Epithelial cell of proximal tubule (primary cell): ENCODE data around the gene PDS5B. TPM values are rescaled to one million over a fixed set of nuclear protein-coding genes. Genes with fewer than 3 reads are reported as not detected.
"Not testable (repeated sequence)": the region's sequence is repeated elsewhere in the genome, so short reads cannot be mapped to it uniquely, and the experiment has no call there.

Source experiments
- DNase-seq: peaks from one replicate; pipeline ENCODE4 v3.0.0-alpha.2; 2011; ENCODE audit warnings: low read depth
- H3K4me3 ChIP-seq: 2 replicates; pipeline ENCODE4 v1.5.1; 2011; ENCODE audit warnings: low read depth, mild to moderate bottlenecking, low read length
- total RNA-seq: library from RNA; depleted of rRNA; stranded (reverse); fragments of >200 nt; gene quantifications from 2 replicates; pipeline ENCODE4 v1.2.3, GENCODE V29; 2015
- TF ChIP-seq, protein P1 (sequence below): conservative IDR thresholded peaks from 2 replicates; pipeline ENCODE4 v1.5.1; 2012; ENCODE audit warnings: low read depth, mild to moderate bottlenecking, low read length

Gene PDS5B
- total RNA-seq, 1 donor from 2014 or later, result 13.9 TPM

DNA sequence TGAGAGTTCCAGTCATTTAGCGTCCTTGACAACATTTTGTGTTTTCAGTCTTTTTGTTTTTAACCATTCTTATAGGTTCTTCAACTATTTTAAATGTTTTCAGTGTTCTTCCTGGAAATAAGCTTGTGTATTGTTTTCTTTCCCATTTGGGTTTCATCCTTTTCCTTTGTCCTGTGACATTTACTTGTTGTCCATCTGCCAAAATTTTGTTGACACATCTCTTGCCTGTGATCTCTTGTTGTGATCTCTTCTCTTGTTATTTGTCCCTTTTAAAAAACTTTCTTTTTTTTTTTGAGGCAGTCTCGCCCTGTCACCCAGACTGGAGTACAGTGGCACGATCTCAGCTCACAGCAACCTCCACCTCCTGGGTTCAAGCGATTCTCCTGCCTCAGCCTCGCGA, 96.5 kb downstream of the PDS5B start:
- no peak overlapping the region for H3K4me3 ChIP-seq
- no peak for DNase-seq
- TF ChIP-seq, protein P1, sequence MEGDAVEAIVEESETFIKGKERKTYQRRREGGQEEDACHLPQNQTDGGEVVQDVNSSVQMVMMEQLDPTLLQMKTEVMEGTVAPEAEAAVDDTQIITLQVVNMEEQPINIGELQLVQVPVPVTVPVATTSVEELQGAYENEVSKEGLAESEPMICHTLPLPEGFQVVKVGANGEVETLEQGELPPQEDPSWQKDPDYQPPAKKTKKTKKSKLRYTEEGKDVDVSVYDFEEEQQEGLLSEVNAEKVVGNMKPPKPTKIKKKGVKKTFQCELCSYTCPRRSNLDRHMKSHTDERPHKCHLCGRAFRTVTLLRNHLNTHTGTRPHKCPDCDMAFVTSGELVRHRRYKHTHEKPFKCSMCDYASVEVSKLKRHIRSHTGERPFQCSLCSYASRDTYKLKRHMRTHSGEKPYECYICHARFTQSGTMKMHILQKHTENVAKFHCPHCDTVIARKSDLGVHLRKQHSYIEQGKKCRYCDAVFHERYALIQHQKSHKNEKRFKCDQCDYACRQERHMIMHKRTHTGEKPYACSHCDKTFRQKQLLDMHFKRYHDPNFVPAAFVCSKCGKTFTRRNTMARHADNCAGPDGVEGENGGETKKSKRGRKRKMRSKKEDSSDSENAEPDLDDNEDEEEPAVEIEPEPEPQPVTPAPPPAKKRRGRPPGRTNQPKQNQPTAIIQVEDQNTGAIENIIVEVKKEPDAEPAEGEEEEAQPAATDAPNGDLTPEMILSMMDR, result no peak

DNA sequence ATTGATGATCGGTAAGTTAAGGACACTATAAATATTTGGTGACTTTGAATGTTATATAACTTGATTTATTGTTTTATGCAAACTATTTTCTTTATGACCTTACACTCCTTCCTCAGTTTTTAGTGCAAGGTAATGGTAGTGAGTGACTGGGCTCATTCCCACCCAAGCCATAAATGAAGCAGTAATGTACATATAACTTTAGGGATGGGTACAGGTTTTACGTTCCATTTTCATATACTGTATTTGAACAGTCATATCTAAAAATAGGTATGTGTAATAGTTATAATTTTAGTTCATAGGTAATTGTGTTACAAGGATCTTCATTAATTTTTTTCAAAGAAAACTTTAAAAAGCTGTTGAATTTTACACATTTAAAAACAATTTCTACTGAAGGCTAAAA, 101.0 kb downstream of the PDS5B start:
- TF ChIP-seq, protein P1, result no peak
- no peak for DNase-seq
- no peak overlapping the region for H3K4me3 ChIP-seq

DNA sequence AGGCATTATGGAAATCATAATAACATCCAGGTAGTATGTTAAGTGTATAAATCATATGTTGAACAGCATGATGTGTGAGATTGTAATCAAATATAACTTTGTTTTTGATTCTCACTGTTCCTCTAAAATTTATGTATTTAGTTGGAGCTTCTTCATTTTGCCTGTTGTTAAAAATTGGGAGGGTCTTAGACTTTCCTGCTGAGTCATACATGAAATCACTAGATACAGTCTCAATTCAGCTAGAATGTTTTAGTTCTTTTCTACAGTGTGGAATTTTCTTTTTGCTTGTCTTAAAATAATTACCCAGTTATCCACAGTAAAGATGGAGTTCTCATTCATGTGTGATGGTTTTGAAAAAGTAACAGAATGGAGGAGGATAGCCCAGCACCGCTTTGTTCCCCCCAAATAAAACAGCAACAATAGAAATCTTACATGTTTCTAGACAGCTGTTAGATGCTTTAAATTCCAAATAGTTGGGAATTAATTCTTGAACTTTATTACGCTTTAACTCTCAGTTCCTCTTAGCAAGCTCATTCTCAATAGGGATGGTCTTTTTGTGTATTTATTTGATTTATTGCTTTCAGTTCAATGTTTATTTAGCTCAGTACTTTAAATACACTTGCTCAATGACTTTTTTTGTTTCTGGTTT, 109.5 kb downstream of the PDS5B start:
- TF ChIP-seq, protein P1, result no peak

DNA sequence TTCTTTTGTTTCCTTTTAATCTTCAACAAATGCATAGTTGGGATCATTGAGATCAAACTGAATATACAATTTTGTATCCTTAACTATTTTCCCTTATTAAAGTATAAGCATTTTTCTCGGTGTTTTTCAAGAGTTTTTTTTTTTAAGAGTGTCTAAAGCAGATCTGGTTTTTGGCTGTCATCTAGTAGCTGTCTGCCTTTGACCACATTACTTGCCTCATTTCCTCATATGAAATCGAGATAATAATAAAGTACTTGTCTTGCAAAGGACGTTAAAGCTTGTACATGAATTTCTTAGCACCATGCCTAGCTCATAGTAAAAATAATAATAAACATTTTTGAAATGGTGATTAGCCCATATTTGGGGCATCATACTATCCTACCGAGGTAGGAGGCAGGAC, 121.2 kb downstream of the PDS5B start:
- TF ChIP-seq, protein P1, result no peak
- no peak for DNase-seq
- no peak overlapping the region for H3K4me3 ChIP-seq

More for the DNA sequence above, 109.5 kb downstream of the PDS5B start:
- no peak overlapping the region for H3K4me3 ChIP-seq
- DNase-seq, result no peak

DNA sequence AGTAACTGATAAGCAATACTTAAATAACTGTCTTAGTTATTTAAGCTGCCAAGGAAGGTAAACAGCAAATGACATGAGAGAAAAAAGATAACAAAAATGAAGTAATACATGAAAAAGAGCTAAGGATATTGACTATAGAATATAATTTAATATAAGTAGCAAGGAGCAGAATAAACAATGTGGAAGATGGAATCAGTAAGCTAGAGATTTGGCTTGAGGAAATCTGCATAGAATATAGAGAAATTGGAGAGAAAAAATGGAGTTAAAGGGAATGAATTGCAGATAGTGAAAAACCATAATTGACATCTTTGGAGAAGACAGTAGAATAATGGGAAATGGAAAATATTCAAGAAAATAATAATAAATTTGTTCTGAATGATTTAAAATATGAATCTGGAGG, 127.1 kb downstream of the PDS5B start:
- TF ChIP-seq, protein P1, result no peak
- no peak overlapping the region for H3K4me3 ChIP-seq
- DNase-seq, result no peak

DNA sequence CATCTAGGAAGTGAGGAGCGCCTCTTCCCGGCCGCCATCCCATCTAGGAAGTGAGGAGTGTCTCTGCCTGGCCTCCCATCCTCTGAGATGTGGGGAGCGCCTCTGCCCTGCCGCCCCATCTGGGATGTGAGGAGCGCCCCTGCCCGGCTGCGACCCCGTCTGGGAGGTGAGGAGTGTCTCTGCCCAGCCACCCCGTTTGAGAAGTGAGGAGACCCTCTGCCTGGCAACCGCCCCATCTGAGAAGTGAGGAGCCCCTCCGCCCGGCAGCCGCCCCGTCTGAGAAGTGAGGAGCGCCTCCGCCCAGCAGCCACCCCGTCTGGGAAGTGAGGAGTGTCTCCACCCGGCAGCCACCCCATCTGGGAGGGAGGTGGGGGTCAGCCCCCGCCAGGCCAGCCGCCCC, 129.9 kb downstream of the PDS5B start:
- not testable (repeated sequence) for DNase-seq, H3K4me3 ChIP-seq

DNA sequence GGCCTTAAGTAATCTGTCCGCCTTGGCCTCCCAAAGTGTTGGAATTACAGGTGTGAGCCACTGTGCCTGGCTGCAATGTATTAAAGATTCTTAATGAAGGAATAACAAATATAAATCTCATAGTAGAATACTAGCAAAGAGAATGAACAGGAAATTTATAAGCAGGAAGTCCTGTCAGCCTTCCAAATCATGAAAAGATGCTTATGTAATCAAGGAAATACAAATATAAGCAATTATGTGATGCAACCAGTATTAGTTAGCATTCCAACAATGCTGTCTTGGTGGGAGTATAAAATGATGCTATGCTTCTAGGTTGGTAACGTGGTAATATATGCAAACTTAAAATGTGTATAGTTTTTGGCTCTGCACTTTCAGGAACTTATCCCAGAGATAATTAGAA, 133.8 kb downstream of the PDS5B start:
- no peak for DNase-seq
- TF ChIP-seq, protein P1, result no peak
- no peak overlapping the region for H3K4me3 ChIP-seq

DNA sequence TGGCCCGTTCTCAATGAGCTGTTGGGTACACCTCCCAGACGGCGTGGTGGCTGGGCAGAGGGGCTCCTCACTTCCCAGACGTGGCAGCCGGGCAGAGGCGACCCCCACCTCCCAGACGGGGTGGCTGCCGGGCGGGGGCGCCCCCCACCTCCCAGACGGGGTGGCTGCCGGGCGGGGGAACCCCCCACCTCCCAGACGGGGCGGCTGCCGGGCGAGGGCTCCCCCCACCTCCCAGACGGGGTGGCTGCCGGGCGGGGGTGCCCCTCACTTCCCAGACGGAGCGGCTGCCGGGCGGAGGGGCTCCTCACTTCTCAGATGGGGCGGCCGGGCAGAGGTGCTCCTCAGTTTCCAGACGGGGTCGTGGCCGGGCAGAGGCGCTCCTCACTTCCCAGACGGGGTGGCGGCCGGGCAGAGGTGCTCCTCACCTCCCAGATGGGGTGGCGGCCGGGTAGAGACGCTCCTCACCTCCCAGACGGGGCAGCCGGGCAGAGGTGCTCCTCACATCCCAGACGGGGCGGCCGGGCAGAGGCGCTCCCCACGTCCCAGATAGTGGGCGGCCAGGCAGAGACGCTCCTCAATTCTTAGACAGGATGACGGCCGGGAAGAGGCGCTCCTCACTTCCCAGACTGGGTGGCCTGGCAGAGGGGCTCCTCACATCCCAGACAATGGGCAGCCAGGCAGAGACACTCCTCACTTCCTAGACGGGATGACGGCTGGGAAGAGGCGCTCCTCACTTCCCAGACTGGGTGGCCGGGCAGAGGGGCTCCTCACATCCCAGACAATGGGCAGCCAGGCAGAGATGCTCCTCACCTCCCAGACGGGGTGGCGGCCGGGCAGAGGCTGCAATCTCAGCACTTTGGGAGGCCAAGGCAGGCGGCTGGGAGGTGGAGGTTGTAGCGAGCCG, 135.1 kb downstream of the PDS5B start:
- H3K4me3 ChIP-seq, DNase-seq: not testable (repeated sequence)
